ENCODE results near the gene CHIA. TPM values are rescaled to one million over a fixed set of nuclear protein-coding genes. Genes with fewer than 3 reads are reported as not detected.

Gene CHIA
- total RNA-seq, 1 experiment from 2014 or later = not detected

GRCh38 chr1:111271464-111271801 is 19.2 kb upstream of the CHIA start:
- TF ChIP-seq CTCF (IDR thresholded peaks at IDR 0.05; ENCODE audit: unreplicated experiment) = no peak
- Mint-ChIP-seq H3K4me1 (ENCODE audit: low read depth, unreplicated experiment) (no peaks in the 10 kb centered on the region), H3K27me3 (ENCODE audit: unreplicated experiment) (peaks cover 7% of the 10 kb centered on the region), H3K9me3 (ENCODE audit: low read depth, unreplicated experiment) (no peaks in the 10 kb centered on the region), H3K4me3 (ENCODE audit: low read depth, unreplicated experiment) (no peak overlapping the region), H3K27ac (ENCODE audit: unreplicated experiment) (no peak overlapping the region), H3K36me3 (ENCODE audit: insufficient read depth, unreplicated experiment) (no peaks in the 10 kb centered on the region)
- intact Hi-C loops (cut with micrococcal nuclease; ENCODE audit: unreplicated experiment) = no loop called here
- no peak for DNase-seq
- no TSS peak for BruUV-seq (replicated peaks)
- CTCF ChIA-PET = no interaction called here

- no peak for DNase-seq
- Mint-ChIP-seq H3K4me3 (ENCODE audit: low read depth, unreplicated experiment) (no peak overlapping the region), H3K9me3 (ENCODE audit: low read depth, unreplicated experiment) (no peaks in the 10 kb centered on the region), H3K27ac (ENCODE audit: unreplicated experiment) (no peak overlapping the region), H3K36me3 (ENCODE audit: insufficient read depth, unreplicated experiment) (no peaks in the 10 kb centered on the region), H3K4me1 (ENCODE audit: low read depth, unreplicated experiment) (no peaks in the 10 kb centered on the region), H3K27me3 (ENCODE audit: unreplicated experiment) (peaks cover under 1% of the 10 kb centered on the region)
- no peak for TF ChIP-seq CTCF (IDR thresholded peaks at IDR 0.05; ENCODE audit: unreplicated experiment)
- CTCF ChIA-PET = no interaction called here
- no TSS peak for BruUV-seq (replicated peaks)
- intact Hi-C loops (cut with micrococcal nuclease; ENCODE audit: unreplicated experiment) = no loop called here
These were observed 18.6 kb upstream of the CHIA start for GRCh38 chr1:111272081-111272480.

GRCh38 chr1:111274653-111275052 is 16.0 kb upstream of the CHIA start:
- CTCF ChIA-PET = interaction anchor here (0.6 kb wide), 1 partner anchor 1114 kb away, joined by 5 read pairs; no protein-coding TSS in a partner anchor
- H3K27me3 Mint-ChIP-seq (ENCODE audit: unreplicated experiment) = peaks cover 13% of the 10 kb centered on the region
- no peak overlapping the region for H3K4me3 Mint-ChIP-seq (ENCODE audit: low read depth, unreplicated experiment)
- no peaks in the 10 kb centered on the region for H3K4me1 Mint-ChIP-seq (ENCODE audit: low read depth, unreplicated experiment)
- no peaks in the 10 kb centered on the region for H3K36me3 Mint-ChIP-seq (ENCODE audit: insufficient read depth, unreplicated experiment)
- intact Hi-C loops (cut with micrococcal nuclease; ENCODE audit: unreplicated experiment) = no loop called here
- H3K27ac Mint-ChIP-seq (ENCODE audit: unreplicated experiment) = no peak overlapping the region
- BruUV-seq (replicated peaks) = no TSS peak
- TF ChIP-seq CTCF (IDR thresholded peaks at IDR 0.05; ENCODE audit: unreplicated experiment) = no peak
- no peak for DNase-seq
- no peaks in the 10 kb centered on the region for H3K9me3 Mint-ChIP-seq (ENCODE audit: low read depth, unreplicated experiment)

GRCh38 chr1:111275079-111275478 is 15.6 kb upstream of the CHIA start:
- intact Hi-C loops (cut with micrococcal nuclease; ENCODE audit: unreplicated experiment) = no loop called here
- Mint-ChIP-seq H3K36me3 (ENCODE audit: insufficient read depth, unreplicated experiment) (no peaks in the 10 kb centered on the region), H3K27me3 (ENCODE audit: unreplicated experiment) (peaks cover 13% of the 10 kb centered on the region), H3K27ac (ENCODE audit: unreplicated experiment) (no peak overlapping the region), H3K4me3 (ENCODE audit: low read depth, unreplicated experiment) (no peak overlapping the region), H3K9me3 (ENCODE audit: low read depth, unreplicated experiment) (no peaks in the 10 kb centered on the region), H3K4me1 (ENCODE audit: low read depth, unreplicated experiment) (no peaks in the 10 kb centered on the region)
- no TSS peak for BruUV-seq (replicated peaks)
- TF ChIP-seq CTCF (IDR thresholded peaks at IDR 0.05; ENCODE audit: unreplicated experiment) = no peak
- no peak for DNase-seq
- CTCF ChIA-PET = interaction anchor here (0.6 kb wide), 1 partner anchor 1113 kb away, joined by 5 read pairs; no protein-coding TSS in a partner anchor
